GM18508 (cell line): ENCODE measurements around the gene DNER.
"Not testable (repeated sequence)": the region's sequence is repeated elsewhere in the genome, so short reads cannot be mapped to it uniquely, and the experiment has no call there.

ENCODE experiments used
- ATAC-seq: cut with Tn5 transposase; IDR thresholded peaks from one replicate; pipeline ENCODE4 v1.9.1; 2021; ENCODE audit warnings: moderate number of reproducible peaks; ENCODE audit not compliant: insufficient read depth, unreplicated experiment

Gene DNER

DNA sequence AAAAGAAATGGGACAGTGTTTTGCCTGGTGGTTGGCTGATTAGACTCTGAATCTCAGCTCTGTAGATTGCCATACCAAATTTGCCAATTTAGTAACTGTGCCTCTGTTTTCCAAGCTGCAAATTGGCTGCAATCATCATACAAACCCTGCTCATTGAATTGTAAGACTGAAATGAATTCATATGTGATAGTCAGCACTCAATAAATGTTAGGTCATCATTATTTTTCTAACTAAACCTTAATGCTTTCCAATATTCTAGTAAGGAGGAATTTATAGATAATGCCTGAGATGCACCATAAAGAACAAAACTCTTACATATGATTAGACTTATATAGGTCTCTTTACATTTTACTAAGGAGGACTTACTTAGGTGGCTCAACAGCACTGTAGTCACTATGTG, 85.3 kb downstream of the DNER start:
- no peak for ATAC-seq

- no peak for ATAC-seq
These were observed 86.6 kb downstream of the DNER start for GRCh38 chr2:229627728-229628127.

GRCh38 chr2:229622495-229623355, 91.6 kb downstream of the DNER start:
- no peak for ATAC-seq

GRCh38 chr2:229620759-229621158, 93.6 kb downstream of the DNER start:
- no peak for ATAC-seq

DNA sequence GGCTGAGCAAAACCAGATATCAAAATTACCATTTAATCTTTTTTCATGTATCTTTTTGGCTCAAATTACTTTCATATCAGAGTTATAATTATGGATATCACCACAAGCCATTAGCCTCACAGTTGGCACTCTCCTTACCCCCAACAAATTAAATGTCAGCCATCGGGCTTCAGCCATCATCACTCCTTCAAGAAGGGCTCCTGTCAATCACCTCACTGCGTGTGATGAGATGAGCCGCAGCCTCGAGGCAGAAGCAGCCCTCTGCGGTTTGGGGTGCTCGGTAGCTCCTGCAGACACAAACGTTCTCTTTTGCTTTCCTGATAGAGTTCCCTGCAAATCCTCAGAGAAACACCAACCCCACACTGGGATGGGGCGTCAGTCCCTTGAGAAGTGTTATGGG, 94.1 kb downstream of the DNER start:
- ATAC-seq: no peak

GRCh38 chr2:229616433-229616832, 97.9 kb downstream of the DNER start:
- ATAC-seq: no peak

DNA sequence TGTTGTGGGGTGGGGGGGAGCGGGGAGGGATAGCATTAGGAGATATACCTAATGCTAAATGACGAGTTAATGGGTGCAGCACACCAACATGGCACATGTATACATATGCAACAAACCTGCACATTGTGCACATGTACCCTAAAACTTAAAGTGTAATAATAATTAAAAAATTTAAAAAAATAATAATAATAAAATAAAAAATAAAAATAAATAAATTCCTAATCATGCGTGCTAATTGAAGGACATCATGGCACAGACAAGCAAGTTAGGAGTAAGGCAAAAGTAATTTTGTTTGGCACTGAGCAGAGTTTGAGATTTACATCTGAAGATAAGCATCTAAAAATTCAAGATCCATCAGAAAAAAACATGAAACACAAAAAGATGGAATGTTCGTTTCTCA, 100.3 kb downstream of the DNER start:
- ATAC-seq: not testable (repeated sequence)

DNA sequence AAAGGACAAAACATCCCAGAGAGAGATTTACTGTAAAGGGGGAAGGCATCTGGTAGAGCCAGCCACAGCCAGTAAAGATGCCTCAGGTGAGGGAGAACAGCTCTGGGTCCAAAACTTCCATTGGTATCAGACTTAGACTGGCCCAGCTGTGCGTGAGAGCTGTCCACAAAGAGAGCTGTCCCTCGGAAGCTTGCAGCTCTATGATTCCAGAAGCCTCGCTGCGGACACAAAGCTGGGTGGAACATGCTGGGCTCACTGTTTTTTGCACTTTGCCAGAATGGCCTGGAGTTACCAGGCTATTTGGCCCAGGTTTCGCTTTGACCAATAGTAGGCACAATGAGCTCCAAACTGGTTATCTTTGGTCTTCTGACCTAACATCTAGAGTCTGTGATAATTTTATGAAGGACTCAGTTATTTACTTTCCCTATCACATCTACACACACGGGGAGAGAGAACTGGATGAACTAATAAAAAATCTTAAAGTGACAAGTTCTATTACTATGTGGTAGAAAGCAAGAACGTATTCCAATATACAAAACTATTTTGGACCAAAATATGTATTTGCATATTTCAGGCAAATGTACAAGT, 101.9 kb downstream of the DNER start:
- ATAC-seq: no peak

DNA sequence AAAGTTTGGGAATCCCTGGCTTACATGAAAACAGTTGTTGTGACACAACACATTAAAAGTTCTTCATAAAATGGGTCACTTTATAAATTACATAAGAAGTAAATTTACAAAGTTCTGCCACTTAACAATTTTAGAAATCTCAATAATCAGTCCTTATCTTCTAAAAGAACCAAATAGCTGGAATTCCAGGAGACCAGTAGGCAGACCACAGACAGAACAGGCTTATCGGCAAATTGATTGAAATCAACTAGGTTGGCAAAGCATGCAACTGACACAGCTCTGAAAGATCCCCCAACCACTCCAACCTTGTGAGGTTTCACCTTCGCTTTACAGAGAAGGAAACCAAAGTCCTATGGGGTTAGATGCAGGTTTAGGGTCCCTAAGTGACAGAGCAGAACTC, 103.0 kb downstream of the DNER start:
- no peak for ATAC-seq

DNA sequence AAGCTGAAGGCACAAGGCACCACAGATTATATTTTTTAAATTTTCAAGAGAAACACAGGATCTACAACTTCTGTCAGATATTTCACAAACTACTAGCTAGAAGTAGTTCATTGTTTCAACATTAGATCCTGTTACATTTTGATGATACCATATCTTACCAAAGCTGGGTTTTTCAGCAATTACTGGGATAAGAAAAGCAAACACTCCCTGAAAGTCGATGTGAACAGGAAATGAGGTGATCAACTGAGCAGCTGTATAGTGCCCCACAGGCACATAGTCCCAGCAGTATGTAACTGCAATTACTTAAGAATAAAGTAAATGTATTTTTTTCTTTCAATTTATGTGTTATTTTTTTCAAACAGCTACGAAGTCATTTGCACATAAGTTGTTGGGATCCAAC, 103.5 kb downstream of the DNER start:
- ATAC-seq: no peak

GRCh38 chr2:229610333-229610732, 104.0 kb downstream of the DNER start:
- no peak for ATAC-seq

DNA sequence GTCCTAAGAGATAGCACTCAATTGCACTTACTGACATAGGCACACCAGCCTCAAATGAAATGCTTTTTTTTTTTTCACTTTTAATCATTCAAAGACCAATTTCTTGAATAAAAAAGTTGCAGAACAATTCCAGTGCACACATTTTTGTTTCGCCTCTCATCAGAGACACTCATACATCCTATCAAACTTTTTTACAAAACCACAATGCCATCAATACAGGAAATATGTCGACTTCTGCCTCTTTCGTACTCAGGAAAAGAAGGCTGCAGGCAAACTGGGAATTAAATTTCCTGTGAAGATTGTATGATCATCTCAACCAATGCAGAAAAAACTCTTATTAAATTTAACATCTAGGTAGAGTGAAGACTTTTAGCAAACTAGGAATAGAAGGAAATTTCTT, 112.4 kb downstream of the DNER start:
- ATAC-seq: no peak

DNA sequence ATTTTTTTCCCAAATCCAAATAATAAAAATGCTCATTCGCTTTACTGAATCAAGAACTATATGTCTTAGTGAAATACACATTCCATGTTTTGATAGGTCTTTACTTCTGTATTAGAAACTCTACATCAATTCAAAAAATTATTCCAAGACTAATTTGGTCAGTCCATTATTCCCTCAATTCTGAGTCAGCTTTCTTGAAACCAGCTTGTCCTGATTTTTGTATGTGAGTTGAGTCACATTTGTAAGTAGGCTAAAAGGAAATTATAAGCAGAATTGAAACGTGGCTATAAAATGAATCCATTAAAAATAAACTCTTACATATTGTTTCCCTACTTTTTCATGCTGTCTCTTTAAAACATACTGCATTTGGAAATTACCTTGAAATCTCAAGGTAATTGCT, 113.0 kb downstream of the DNER start:
- no peak for ATAC-seq

DNA sequence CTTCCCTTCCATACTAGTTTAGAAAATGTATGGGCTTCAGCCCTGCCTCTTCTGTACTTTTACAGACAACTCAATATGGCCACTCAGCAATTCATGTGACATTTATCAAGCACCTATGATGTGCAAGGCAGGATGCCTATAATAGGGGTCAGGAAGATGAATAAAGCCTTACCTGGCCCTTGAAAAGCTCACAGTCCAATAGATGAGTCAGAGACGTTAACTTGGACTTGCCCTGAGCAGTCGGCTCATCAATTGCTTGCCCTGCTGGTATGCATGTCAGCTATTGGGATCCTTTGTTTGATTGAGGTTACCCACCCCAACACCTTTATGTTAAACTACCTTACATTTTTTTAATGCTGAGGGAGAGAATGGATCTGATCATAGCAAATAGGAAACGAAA, 116.1 kb downstream of the DNER start:
- ATAC-seq: no peak

DNA sequence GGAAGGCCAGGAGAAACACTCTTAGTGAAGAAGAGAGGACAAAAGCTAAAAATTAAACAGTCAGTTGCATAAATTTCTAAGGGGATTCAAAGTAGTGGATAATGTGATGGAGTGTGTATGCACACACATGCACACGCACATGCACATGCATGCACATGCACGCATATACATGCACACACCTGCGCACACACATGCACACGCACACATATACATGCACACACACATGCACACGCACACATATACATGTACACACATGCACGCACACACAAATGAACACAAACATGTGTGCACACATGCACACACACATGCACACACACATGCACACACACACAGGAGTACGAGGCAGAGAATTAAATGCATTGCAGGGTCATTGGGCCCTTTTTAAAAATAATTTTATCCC, 117.6 kb downstream of the DNER start:
- ATAC-seq: no peak

DNA sequence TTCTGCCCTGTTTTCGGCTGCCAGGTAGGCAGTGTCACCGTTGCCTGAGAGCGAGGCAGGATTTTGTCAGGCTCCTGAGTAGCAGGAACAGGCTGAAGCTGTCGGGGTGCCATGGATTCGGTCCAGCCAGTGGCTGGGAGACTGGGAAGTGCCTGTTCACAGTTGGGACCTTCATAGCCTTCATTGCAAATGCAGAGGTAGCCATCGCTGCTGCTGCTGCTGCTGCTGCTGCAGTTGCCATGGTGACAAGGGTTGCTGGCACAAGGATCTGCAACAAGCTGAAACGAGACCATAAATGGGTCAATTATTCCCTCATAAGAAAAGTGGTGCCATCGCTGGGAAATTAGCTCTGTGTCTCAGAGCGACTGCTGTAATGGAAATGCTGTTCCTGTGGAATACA, 122.7 kb downstream of the DNER start:
- no peak for ATAC-seq

- peak; percentile 65 for ATAC-seq
These were observed 127.3 kb downstream of the DNER start for GRCh38 chr2:229586746-229587705.

- no peak for ATAC-seq
These were observed 128.3 kb downstream of the DNER start for GRCh38 chr2:229586012-229586411.

DNA sequence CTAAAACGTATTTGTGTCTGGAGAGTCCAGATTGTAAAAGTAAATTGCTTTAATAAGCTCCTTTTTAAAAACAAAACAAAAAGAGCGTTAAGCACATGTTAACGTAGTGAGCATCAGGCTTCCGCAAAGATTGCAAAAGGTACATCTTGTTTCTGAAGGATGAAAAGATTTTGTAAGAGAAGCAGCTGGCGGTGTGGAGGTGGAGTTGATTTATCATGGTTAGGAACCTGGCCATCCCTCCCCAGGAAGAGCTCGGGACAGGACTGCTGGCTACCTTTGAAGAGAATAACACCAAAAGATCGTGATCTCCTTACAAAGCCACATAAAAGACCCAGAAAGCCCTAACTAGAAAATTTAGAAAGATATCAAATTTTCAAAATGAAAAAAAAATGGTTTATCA, 132.2 kb downstream of the DNER start:
- ATAC-seq: no peak

- no peak for ATAC-seq
These were observed 136.1 kb downstream of the DNER start for GRCh38 chr2:229578052-229578846.
